MM.1S (cell line): ENCODE data around the gene ACOX3.

ENCODE experiments used
- EZH2phosphoT487 ChIP-seq: fragments of 300-600 bp; sonication (generic); IDR thresholded peaks from 2 replicates; pipeline ENCODE4 v1.6.1; 2018; ENCODE audit warnings: antibody characterized with exemption, low read length
- TF ChIP-seq, protein P1 (sequence below): fragments of 300-600 bp; sonication (generic); IDR thresholded peaks from 2 replicates; pipeline ENCODE4 v1.5.1; 2016; ENCODE audit warnings: antibody characterized with exemption, low read length, mixed read lengths

DNA sequence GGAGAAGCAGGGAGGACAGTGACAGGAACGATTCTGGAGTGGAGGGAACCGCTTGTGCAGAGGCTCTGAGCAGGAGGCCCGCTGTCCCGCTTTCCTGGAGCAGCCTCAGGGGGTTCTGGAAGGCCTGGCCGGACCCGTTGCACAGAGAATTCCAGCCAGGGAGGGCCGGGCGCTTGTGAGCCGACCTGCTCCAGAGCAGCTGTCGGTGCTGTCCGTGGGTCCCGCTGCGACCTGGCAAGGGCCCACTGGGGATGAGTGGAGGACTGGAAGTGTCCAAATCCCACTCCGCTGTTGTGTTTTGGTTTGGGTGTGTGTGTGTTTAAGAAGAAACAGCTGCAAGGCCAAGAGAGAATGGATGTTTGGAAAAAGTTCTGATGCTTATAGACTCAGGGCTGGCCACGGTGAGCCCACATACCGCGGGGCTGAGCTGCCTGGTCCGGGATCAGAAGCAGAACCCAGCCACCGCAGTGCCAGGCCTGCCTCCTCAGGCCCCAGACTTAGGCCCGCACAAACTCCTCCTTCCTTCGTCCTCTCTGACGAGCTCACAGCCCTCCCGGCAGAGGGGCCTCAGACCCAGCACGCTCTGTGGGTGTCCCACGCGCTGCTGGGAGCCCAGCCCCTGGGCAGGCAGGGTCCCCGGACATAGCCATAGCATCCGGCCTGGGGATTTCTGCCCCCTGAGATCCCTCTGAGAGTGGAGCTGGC lies 97.1 kb downstream of the ACOX3 start:
- TF ChIP-seq, protein P1, sequence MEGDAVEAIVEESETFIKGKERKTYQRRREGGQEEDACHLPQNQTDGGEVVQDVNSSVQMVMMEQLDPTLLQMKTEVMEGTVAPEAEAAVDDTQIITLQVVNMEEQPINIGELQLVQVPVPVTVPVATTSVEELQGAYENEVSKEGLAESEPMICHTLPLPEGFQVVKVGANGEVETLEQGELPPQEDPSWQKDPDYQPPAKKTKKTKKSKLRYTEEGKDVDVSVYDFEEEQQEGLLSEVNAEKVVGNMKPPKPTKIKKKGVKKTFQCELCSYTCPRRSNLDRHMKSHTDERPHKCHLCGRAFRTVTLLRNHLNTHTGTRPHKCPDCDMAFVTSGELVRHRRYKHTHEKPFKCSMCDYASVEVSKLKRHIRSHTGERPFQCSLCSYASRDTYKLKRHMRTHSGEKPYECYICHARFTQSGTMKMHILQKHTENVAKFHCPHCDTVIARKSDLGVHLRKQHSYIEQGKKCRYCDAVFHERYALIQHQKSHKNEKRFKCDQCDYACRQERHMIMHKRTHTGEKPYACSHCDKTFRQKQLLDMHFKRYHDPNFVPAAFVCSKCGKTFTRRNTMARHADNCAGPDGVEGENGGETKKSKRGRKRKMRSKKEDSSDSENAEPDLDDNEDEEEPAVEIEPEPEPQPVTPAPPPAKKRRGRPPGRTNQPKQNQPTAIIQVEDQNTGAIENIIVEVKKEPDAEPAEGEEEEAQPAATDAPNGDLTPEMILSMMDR: no peak
- no peak for TF ChIP-seq EZH2phosphoT487
